Fibroblast of the aortic adventitia (primary cell): ENCODE data around the gene HS3ST6. TPM values are rescaled to one million over a fixed set of nuclear protein-coding genes. Genes with fewer than 3 reads are reported as not detected.

ENCODE experiments used
- DNase-seq: peaks from one replicate; pipeline ENCODE4 v3.0.0-alpha.2; 2010; ENCODE audit warnings: low read depth
- H3K4me3 ChIP-seq: 2 replicates; pipeline ENCODE4 v1.5.1; 2011; ENCODE audit warnings: low read depth, mild to moderate bottlenecking, control low read depth, low read length, moderate library complexity
- total RNA-seq: library from RNA; depleted of rRNA; stranded (reverse); fragments of >200 nt; gene quantifications from 2 replicates; pipeline ENCODE4 v1.2.3, GENCODE V29; 2012; ENCODE audit warnings: low replicate concordance
- TF ChIP-seq, protein P1 (sequence below): IDR thresholded peaks from 2 replicates; pipeline ENCODE4 v1.5.1; 2011; ENCODE audit warnings: mild to moderate bottlenecking, low read length, control low read depth, inconsistent platforms; ENCODE audit not compliant: insufficient read depth

Gene HS3ST6
- total RNA-seq, 1 donor: not detected

GRCh38 chr16:1909561-1910231 is 8.5 kb downstream of the HS3ST6 start:
- H3K4me3 ChIP-seq: no peak overlapping the region
- DNase-seq: no peak
- TF ChIP-seq, protein P1, sequence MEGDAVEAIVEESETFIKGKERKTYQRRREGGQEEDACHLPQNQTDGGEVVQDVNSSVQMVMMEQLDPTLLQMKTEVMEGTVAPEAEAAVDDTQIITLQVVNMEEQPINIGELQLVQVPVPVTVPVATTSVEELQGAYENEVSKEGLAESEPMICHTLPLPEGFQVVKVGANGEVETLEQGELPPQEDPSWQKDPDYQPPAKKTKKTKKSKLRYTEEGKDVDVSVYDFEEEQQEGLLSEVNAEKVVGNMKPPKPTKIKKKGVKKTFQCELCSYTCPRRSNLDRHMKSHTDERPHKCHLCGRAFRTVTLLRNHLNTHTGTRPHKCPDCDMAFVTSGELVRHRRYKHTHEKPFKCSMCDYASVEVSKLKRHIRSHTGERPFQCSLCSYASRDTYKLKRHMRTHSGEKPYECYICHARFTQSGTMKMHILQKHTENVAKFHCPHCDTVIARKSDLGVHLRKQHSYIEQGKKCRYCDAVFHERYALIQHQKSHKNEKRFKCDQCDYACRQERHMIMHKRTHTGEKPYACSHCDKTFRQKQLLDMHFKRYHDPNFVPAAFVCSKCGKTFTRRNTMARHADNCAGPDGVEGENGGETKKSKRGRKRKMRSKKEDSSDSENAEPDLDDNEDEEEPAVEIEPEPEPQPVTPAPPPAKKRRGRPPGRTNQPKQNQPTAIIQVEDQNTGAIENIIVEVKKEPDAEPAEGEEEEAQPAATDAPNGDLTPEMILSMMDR: no peak

DNA sequence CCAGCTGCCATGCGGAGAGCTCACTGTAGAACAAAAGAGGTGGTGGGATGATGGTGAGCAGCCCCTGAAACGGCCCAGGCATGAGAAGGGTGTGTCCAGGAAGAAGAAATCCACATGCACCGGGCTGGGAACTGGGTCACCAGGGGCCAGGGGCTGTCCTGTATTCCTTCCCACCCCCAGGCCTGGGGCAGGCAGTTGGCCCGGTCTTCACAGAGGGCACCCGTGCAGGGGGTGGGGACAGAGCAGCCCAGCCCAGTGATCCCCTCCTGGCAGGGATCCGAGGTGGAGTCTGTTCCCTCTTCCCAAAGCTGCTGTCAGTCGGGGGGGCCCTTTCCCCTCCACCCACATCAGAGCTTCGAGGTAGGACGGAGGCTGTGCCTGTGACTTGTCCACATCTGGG is 9.2 kb downstream of the HS3ST6 start:
- DNase-seq: no peak
- TF ChIP-seq, protein P1: no peak
- H3K4me3 ChIP-seq: no peak overlapping the region

DNA sequence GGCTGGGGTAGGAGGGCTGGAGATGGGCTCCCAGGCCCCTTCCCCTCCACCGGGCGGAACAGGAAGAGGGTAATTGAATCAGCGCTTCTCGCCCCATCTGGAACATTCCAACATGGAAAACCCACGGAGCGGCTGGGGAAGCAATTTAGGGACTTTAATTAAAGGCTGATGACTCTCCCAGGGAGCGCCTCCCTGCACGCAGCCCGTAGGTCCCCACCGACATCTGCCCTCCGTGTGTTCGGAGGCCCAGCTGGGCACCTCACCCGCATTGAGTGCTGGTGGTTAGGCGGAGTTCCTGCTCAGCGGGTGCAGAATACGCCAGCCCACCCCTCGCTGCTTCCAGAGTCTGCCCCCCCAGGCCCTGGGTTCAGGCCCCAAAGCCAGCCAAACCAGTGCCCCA is 10.0 kb downstream of the HS3ST6 start:
- H3K4me3 ChIP-seq: no peak overlapping the region
- TF ChIP-seq, protein P1: no peak
- no peak for DNase-seq

DNA sequence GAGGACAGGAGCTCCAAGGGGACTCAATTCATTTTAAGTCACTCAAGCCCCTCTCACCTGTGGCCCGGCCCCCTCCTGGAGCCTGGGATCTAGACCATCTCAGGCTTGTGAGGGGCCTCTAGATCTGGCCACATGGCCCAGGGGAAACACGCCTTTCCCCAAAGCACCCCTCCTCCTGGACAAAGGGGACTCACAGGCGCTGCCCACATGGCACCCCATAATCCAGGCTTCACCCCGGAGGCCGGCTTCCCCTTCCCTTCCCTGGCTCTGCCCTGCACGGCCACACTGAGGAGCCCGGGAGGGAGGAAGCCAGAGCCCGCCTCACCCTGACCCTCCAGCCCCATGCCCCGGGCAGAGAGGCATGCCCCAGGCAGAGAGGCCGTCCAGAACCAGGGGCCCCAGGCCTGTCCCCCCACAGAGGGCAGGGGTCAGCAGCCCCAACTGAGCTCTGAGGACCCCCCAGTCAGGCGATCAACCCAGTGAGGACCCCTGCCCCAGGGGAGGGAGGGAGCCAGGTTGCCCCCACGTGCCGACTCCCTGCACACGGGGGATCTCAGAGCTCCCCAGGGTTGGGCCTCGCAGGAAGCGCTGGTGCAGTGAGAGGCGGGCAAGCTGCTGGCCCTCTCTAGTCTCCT is 10.9 kb downstream of the HS3ST6 start:
- DNase-seq: no peak
- no peak overlapping the region for H3K4me3 ChIP-seq
- TF ChIP-seq, protein P1: no peak

DNA sequence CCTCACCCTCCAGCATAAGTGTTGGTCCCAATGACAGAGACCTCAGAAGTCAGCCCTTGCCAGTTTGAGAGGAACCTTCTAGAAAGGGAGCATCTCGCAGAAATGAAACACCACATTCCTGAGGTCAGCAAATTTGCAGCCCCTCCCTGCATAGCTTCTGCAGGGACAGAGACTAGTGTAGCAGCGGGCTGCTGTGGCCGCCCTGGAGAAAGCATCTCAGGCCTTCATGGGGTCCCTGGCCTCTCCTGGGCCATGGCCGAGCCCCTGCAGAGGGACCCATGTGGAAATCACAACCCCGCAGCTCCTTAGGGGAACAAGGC is 11.4 kb downstream of the HS3ST6 start:
- TF ChIP-seq, protein P1: no peak
- DNase-seq: no peak
- no peak overlapping the region for H3K4me3 ChIP-seq

DNA sequence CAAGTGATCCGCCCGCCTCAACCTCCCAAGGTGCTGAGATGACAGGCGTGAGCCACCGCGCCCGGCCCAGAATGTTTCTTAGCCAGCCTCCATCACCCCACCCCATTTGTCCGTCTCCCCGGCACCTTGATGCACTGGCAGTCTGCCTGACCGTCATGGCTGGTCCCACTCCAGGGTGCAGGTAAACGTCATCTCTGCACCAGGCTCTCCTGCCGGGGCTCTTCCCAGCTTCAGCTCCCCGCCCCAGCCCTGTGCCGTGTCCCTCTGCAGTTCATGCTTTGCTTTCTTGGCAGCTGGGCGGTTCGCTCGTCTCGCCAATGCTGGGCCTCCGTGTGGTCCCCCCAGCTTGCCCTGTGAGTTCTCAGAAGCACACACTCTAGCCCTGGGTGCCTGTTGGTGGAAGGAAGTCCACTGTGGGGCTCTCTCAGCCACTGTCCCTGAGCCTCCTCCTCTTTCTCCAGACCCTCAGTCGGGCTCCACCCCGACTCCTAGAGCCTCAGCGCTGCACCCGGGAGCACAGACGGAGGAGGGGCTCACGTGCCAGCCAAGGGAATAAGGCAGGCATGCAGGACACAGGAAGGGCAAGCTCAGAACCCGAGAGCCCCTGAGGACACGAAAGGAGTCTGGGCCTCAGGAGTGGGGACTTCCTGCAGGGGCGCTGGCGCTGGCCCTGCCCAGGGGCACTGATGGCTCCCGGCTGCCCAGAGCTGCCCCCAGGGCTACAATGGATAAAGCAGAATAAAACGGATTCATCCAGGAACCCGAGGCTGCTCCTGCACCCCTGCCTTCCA is 12.0 kb downstream of the HS3ST6 start:
- DNase-seq: no peak
- H3K4me3 ChIP-seq: no peak overlapping the region
- TF ChIP-seq, protein P1: no peak
